Keratinocyte (primary cell): ENCODE data around the gene CLEC3B. TPM values are rescaled to one million over a fixed set of nuclear protein-coding genes. Genes with fewer than 3 reads are reported as not detected.

ENCODE experiments used
- DNase-seq: peaks from one replicate; pipeline ENCODE4 v3.0.0-alpha.2; 2011; ENCODE audit warnings: low read depth, missing footprints, low spot score
- FAIRE-seq: peaks from 2 replicates; lab custom pipeline; 2011; peaks lifted over from hg19 to GRCh38; lab: Jason Lieb, UNC
- H2AFZ ChIP-seq: 2 replicates; pipeline ENCODE4 v1.6.0; 2012; ENCODE audit warnings: low read length, control low read depth, inconsistent platforms; ENCODE audit not compliant: control insufficient read depth
- H3K27ac ChIP-seq: 2 replicates; pipeline ENCODE4 v1.5.1; 2011; ENCODE audit warnings: low read length; ENCODE audit not compliant: control insufficient read depth, insufficient read depth
- H3K27me3 ChIP-seq: 3 replicates; pipeline ENCODE4 v1.6.0; 2011; ENCODE audit warnings: low read length; ENCODE audit not compliant: control insufficient read depth, insufficient read depth; ENCODE audit errors: extremely low read depth
- H3K36me3 ChIP-seq, 2 experiments: 2 replicates in 1 of 2; 3 replicates in 1 of 2; pipeline ENCODE4 v1.5.1; 2011; ENCODE audit warnings: low read length in 2 of 2, mild to moderate bottlenecking in 1 of 2; ENCODE audit not compliant: control insufficient read depth in 2 of 2, insufficient read depth in 2 of 2; ENCODE audit errors: extremely low read depth in 1 of 2
- H3K4me1 ChIP-seq: 3 replicates; pipeline ENCODE4 v1.5.1; 2011; ENCODE audit warnings: low read length; ENCODE audit not compliant: control insufficient read depth, insufficient read depth; ENCODE audit errors: extremely low read depth
- H3K4me2 ChIP-seq: 3 replicates; pipeline ENCODE4 v1.6.0; 2011; ENCODE audit warnings: low read depth, low read length; ENCODE audit not compliant: control insufficient read depth, insufficient read depth; ENCODE audit errors: extremely low read depth
- H3K4me3 ChIP-seq, 3 experiments: fragments of 200-600 bp in 1 of 3; sonication (generic) in 1 of 3; 2 replicates in 2 of 3; 3 replicates in 1 of 3; pipeline ENCODE4 v1.5.1; 2011 to 2016; ENCODE audit warnings: low read length in 3 of 3, mild to moderate bottlenecking in 3 of 3, control low read depth in 2 of 3, inconsistent platforms in 1 of 3, low read depth in 1 of 3, mixed read lengths in 1 of 3, mixed run types in 1 of 3, moderate library complexity in 1 of 3; ENCODE audit not compliant: control insufficient read depth in 2 of 3, insufficient read depth in 2 of 3; ENCODE audit errors: extremely low read depth in 1 of 3
- H3K79me2 ChIP-seq: 2 replicates; pipeline ENCODE4 v1.6.0; 2012; ENCODE audit warnings: low read length; ENCODE audit not compliant: control insufficient read depth, insufficient read depth
- H3K9ac ChIP-seq: 3 replicates; pipeline ENCODE4 v1.6.0; 2011; ENCODE audit warnings: low read length; ENCODE audit not compliant: control insufficient read depth, insufficient read depth; ENCODE audit errors: extremely low read depth
- H3K9me1 ChIP-seq: 3 replicates; pipeline ENCODE4 v1.6.0; 2011; ENCODE audit warnings: low read length; ENCODE audit not compliant: control insufficient read depth, insufficient read depth; ENCODE audit errors: extremely low read depth
- H3K9me3 ChIP-seq: 2 replicates; pipeline ENCODE4 v1.5.1; 2012; ENCODE audit warnings: low read depth, low read length; ENCODE audit not compliant: control insufficient read depth
- H4K20me1 ChIP-seq: 3 replicates; pipeline ENCODE4 v1.6.0; 2011; ENCODE audit warnings: low read length; ENCODE audit not compliant: control insufficient read depth, insufficient read depth; ENCODE audit errors: extremely low read depth
- EZH2 ChIP-seq: IDR thresholded peaks from one replicate; pipeline ENCODE4 v1.6.1; 2012; ENCODE audit warnings: inconsistent platforms, mild to moderate bottlenecking, low read length, moderate library complexity
- dilution Hi-C: fragments of 300-500 bp; cut with MboI; formaldehyde crosslinking; loops from one replicate; pipeline ENCODE4 v1.7.0; 2020; ENCODE audit warnings: low sequenced_read_pairs; ENCODE audit not compliant: extremely low pct_ligation_motif_present
- polyA plus RNA-seq, 5 experiments: library from polyadenylated mRNA; depleted of rRNA in 3 of 5; stranded (reverse) in 3 of 5; stranded (forward) in 1 of 5; unstranded in 1 of 5; fragments of >200 nt; gene quantifications; 1 replicate in 1 of 5; 2 replicates in 3 of 5; 3 replicates in 1 of 5; pipeline versions ENCODE4 v1.2.1 to v1.2.3, GENCODE V29; 2011 to 2012; ENCODE audit warnings: missing spikeins in 2 of 5, low read depth in 1 of 5, low replicate concordance in 1 of 5
- TF ChIP-seq, protein P1 (sequence below), 3 experiments: IDR thresholded peaks in 1 of 3; conservative IDR thresholded peaks in 1 of 3; optimal IDR thresholded peaks in 1 of 3; 2 replicates in 2 of 3; 3 replicates in 1 of 3; pipeline versions ENCODE3 to v1.5.1; 2011; ENCODE audit warnings: low read length in 3 of 3, mild to moderate bottlenecking in 3 of 3, moderate library complexity in 2 of 3, control low read depth in 1 of 3, inconsistent platforms in 1 of 3; ENCODE audit not compliant: insufficient read depth in 2 of 3; ENCODE audit errors: extremely low read depth in 1 of 3

Gene CLEC3B
- polyA plus RNA-seq, 1 donor (not counting 4 experiments of a cell fraction or from before 2014, with no cell fraction given) = not detected

DNA sequence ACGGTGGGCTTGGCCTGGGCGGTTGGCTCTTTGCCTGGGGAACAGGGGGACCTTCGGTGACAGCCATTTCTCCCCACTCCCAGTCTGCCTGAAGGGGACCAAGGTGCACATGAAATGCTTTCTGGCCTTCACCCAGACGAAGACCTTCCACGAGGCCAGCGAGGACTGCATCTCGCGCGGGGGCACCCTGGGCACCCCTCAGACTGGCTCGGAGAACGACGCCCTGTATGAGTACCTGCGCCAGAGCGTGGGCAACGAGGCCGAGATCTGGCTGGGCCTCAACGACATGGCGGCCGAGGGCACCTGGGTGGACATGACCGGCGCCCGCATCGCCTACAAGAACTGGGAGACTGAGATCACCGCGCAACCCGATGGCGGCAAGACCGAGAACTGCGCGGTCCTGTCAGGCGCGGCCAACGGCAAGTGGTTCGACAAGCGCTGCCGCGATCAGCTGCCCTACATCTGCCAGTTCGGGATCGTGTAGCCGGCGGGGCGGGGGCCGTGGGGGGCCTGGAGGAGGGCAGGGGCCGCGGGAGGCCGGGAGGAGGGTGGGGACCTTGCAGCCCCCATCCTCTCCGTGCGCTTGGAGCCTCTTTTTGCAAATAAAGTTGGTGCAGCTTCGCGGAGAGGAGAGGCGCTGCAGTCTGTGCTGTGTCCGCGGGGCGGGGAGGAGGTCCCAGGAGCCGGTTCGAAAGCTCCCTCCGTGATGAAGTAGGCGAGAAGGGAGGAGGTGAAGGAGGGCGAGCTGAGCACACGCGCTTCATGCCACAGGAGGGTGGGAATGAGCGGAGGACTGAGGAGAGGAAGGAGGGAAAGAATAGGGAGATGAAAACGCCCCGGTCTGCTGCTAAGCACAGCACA is 9.6 kb downstream of the CLEC3B start:
- peak overlapping the region; percentile 76 for H3K4me2 ChIP-seq
- DNase-seq (no peak), FAIRE-seq (no peak)
- no peaks in the 10 kb centered on the region for H3K9me1 ChIP-seq
- TF ChIP-seq, protein P1, sequence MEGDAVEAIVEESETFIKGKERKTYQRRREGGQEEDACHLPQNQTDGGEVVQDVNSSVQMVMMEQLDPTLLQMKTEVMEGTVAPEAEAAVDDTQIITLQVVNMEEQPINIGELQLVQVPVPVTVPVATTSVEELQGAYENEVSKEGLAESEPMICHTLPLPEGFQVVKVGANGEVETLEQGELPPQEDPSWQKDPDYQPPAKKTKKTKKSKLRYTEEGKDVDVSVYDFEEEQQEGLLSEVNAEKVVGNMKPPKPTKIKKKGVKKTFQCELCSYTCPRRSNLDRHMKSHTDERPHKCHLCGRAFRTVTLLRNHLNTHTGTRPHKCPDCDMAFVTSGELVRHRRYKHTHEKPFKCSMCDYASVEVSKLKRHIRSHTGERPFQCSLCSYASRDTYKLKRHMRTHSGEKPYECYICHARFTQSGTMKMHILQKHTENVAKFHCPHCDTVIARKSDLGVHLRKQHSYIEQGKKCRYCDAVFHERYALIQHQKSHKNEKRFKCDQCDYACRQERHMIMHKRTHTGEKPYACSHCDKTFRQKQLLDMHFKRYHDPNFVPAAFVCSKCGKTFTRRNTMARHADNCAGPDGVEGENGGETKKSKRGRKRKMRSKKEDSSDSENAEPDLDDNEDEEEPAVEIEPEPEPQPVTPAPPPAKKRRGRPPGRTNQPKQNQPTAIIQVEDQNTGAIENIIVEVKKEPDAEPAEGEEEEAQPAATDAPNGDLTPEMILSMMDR (optimal IDR thresholded peaks at IDR 0.05 in 1 of 3, IDR thresholded peaks at IDR 0.05 in 1 of 3, conservative IDR thresholded peaks at IDR 0.05 in 1 of 3; ENCODE audit: extremely low read depth in 1 of 3, insufficient read depth in 2 of 3, low read length in 3 of 3) = peak in 1 of 3 experiments; percentile 1
- no peak for TF ChIP-seq EZH2
- no peak overlapping the region for H3K9ac ChIP-seq
- H3K27me3 ChIP-seq = no peaks in the 10 kb centered on the region
- no peaks in the 10 kb centered on the region for H3K9me3 ChIP-seq
- H3K4me3 ChIP-seq = peak overlapping the region in 2 of 3 experiments; percentile 30 to 47
- H4K20me1 ChIP-seq = no peaks in the 10 kb centered on the region
- dilution Hi-C loops = no loop called here
- peaks cover 15% of the 10 kb centered on the region for H3K4me1 ChIP-seq
- H3K79me2 ChIP-seq = no peaks in the 10 kb centered on the region
- H2AFZ ChIP-seq = peak overlapping the region; percentile 81
- no peaks in the 10 kb centered on the region for H3K36me3 ChIP-seq
- H3K27ac ChIP-seq = no peak overlapping the region

DNA sequence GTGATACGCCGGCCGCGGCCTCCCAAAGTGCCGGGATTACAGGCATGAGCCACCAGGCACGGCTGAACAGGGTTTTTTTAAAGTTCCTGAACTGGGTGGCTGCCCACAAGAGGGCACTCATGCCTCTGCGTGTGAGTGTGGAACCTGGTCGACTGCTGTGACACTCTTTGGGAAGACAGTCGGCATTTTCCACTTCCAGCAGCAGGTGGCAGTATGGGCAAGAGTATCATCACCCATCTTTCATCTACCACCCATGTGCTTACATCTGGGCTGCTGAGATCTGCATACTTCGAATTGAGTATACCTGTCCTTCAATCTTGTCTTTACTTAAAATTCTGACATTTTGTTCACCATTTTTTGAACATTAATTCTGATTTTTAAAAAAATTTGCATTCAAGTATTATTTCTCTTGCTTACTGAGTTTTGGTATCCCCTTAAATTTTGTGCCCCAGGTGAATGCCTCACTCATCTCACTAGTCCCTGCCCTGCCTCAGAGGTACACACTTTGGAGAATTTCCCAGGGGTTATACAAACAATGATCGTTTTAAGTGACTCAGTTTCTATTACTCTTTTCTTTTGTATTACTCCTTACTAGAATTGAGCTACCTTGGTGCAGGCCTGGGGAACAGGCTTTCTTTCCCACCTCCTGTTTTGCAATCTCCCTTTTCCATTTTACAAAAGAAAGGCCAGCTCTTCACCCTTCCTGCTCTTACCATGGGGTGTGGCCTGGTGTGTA is 11.8 kb downstream of the CLEC3B start:
- H3K4me1 ChIP-seq = peaks cover 15% of the 10 kb centered on the region
- no peaks in the 10 kb centered on the region for H3K27me3 ChIP-seq
- no peak for TF ChIP-seq EZH2
- TF ChIP-seq, protein P1 (optimal IDR thresholded peaks at IDR 0.05 in 1 of 3, IDR thresholded peaks at IDR 0.05 in 1 of 3, conservative IDR thresholded peaks at IDR 0.05 in 1 of 3; ENCODE audit: extremely low read depth in 1 of 3, insufficient read depth in 2 of 3, low read length in 3 of 3) = peak; percentile 87 to 100 (median 99)
- DNase-seq (peak; percentile 93), FAIRE-seq (peak; percentile 97)
- H2AFZ ChIP-seq = no peak overlapping the region
- H4K20me1 ChIP-seq = no peaks in the 10 kb centered on the region
- no peaks in the 10 kb centered on the region for H3K79me2 ChIP-seq
- peak overlapping the region; percentile 30 for H3K27ac ChIP-seq
- no peak overlapping the region for H3K4me3 ChIP-seq
- no peak overlapping the region for H3K9ac ChIP-seq
- no peaks in the 10 kb centered on the region for H3K36me3 ChIP-seq
- no peaks in the 10 kb centered on the region for H3K9me3 ChIP-seq
- H3K4me2 ChIP-seq = peak overlapping the region; percentile 15
- dilution Hi-C loops = no loop called here
- no peaks in the 10 kb centered on the region for H3K9me1 ChIP-seq
